Activated CD4-positive, alpha-beta memory T cell treated with anti-CD3 and anti-CD28 coated beads for 36 hours (primary cell): Measurements from ENCODE around the gene GABRG1. TPM values are rescaled to one million over a fixed set of nuclear protein-coding genes. Genes with fewer than 3 reads are reported as not detected.

Experiments used
- CTCF ChIA-PET: fragments of 350-600 bp; sonication (Branson Sonifier 250); formaldehyde crosslinking; loops from one replicate; lab custom pipeline; 2021; ENCODE audit warnings: antibody characterized with exemption, inconsistent platforms; lab: Charles Lee
- POLR2A ChIA-PET: fragments of 350-600 bp; sonication (Branson Sonifier 250); formaldehyde crosslinking; loops from one replicate; lab custom pipeline; 2021; ENCODE audit warnings: antibody characterized with exemption; lab: Charles Lee
- DNase-seq: peaks from one replicate; pipeline ENCODE4 v3.0.0-alpha.2; 2020
- H3K27ac Mint-ChIP-seq: one replicate; pipeline ENCODE4 v1.8.0; 2021; ENCODE audit warnings: mixed read lengths
- H3K27me3 Mint-ChIP-seq: one replicate; pipeline ENCODE4 v1.8.0; 2021; ENCODE audit warnings: mixed read lengths
- H3K36me3 Mint-ChIP-seq: one replicate; pipeline ENCODE4 v1.8.0; 2021; ENCODE audit warnings: mixed read lengths
- H3K4me1 Mint-ChIP-seq: one replicate; pipeline ENCODE4 v1.8.0; 2021; ENCODE audit warnings: low read depth, mixed read lengths
- H3K4me3 Mint-ChIP-seq: one replicate; pipeline ENCODE4 v1.8.0; 2021; ENCODE audit warnings: mild to moderate bottlenecking, mixed read lengths
- H3K9me3 Mint-ChIP-seq: one replicate; pipeline ENCODE4 v1.8.0; 2021; ENCODE audit warnings: mixed read lengths
- intact Hi-C: fragments of 100-400 bp; cut with micrococcal nuclease; formaldehyde crosslinking; loops from one replicate; pipeline ENCODE4 v1.15.1; 2023
- total RNA-seq, 2 experiments: library from RNA; stranded (reverse); gene quantifications; one replicate each; pipeline ENCODE4 v1.2.3, GENCODE V29; 2021

GABRG1 gene
- not detected for total RNA-seq

- no peak within 1 kb of the TSS for H3K27ac Mint-ChIP-seq
- intact Hi-C loops, result no loop called here
- no peak for DNase-seq
- POLR2A ChIA-PET, result no interaction called here
- H3K4me1 Mint-ChIP-seq, result no peaks in the 10 kb centered on the region
- no peak within 1 kb of the TSS for H3K4me3 Mint-ChIP-seq
- H3K36me3 Mint-ChIP-seq, result no peaks in the 10 kb centered on the region
- peaks cover 7% of the 10 kb centered on the region for H3K9me3 Mint-ChIP-seq
- CTCF ChIA-PET, result no interaction called here
- H3K27me3 Mint-ChIP-seq, result no peaks in the 10 kb centered on the region
These were observed at the start of gene GABRG1 for GRCh38 chr4:46123913-46124755. Gene GABRG1, minus strand, starts transcription at chr4:46124054. Its CDS starts 141 bp downstream, at chr4:46123913.

DNA sequence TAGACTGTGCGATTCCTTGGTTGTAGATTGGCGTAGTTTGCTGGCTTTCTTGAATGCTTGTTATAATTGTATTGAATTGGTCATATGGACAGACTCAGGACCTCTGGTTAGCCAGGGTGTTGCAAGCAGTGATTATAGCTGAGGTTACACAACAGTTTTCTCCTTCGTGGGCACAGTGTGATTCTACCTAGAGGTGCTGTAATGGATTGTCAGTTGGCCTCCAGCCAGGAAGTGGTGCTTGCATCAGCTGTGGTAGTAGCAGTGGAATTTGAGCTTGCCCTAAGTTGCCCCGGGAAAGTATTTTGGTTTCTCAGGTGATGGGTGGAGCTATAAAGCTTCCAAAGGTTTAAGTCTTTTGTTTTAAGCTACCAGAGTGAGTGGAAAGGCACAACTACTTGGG is 23.1 kb upstream of the GABRG1 start:
- ChIA-PET CTCF (no interaction called here), POLR2A (no interaction called here)
- no peak for DNase-seq
- H3K27ac Mint-ChIP-seq, result no peak overlapping the region
- H3K4me3 Mint-ChIP-seq, result no peak overlapping the region
- H3K4me1 Mint-ChIP-seq, result no peaks in the 10 kb centered on the region
- peaks cover 24% of the 10 kb centered on the region for H3K9me3 Mint-ChIP-seq
- no peaks in the 10 kb centered on the region for H3K36me3 Mint-ChIP-seq
- no peaks in the 10 kb centered on the region for H3K27me3 Mint-ChIP-seq
- intact Hi-C loops, result no loop called here

DNA sequence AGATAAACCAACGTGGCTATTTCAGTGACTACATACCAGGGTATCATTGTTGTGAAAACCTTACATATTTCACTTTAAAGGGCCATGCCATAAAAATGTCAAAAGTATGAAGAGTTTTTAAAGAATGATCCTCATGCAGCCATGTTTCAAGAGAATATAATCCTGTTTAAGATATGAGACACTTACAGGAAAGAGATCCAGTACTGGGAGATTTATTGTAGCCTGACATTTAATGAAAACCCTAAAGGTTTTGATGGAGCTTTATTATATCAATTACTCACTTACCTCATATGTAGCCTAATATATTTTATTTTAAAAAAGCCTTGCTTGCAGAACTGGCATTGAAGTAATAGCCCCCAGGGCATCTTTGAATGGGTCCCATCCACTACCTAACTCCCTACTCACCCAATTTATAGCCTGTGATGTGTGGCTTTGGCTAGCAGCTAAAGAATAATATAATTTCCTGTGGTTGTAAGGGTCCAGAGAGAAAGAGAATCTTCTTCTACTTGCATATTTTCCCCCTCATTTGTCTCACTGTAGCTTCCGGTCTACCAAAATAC is 7.7 kb upstream of the GABRG1 start:
- no peak for DNase-seq
- H3K27ac Mint-ChIP-seq, result no peak overlapping the region
- intact Hi-C loops, result no loop called here
- H3K9me3 Mint-ChIP-seq, result peaks cover 16% of the 10 kb centered on the region
- CTCF ChIA-PET, result no interaction called here
- H3K27me3 Mint-ChIP-seq, result no peaks in the 10 kb centered on the region
- POLR2A ChIA-PET, result no interaction called here
- H3K4me3 Mint-ChIP-seq, result no peak overlapping the region
- H3K4me1 Mint-ChIP-seq, result no peaks in the 10 kb centered on the region
- H3K36me3 Mint-ChIP-seq, result no peaks in the 10 kb centered on the region

DNA sequence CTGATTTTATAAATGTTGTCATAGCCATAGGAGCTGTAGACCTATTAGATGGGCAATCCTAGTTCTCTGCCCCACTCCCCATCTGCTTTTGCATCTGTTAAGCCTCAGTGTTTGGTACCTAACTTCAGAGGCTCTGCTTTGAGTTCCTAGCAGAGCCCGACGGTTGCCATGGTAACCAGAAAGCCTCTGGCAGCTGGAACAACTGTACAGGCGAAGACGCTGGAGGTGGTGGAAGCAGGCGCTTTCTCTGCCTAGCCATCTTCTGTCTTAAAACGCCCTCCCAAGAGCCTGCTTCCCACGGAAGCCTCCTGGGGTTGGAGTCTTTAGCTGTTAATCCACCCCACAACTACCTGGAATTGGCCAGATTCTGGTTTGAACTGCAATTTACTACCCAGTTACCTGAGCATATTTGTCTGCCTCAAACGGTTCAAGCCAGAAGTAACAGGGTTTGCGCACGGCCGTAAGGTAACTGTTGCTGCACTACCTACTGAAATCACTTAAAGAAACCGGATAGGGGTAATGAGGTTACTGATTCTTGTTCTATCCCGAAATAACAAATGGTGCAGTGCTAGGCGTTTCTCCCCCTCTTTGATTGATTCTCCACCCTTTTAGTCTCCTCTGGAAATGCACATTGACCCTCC is 1.0 kb upstream of the GABRG1 start:
- no peaks in the 10 kb centered on the region for H3K27me3 Mint-ChIP-seq
- peaks cover 7% of the 10 kb centered on the region for H3K9me3 Mint-ChIP-seq
- H3K36me3 Mint-ChIP-seq, result no peaks in the 10 kb centered on the region
- no peak overlapping the region for H3K4me3 Mint-ChIP-seq
- CTCF ChIA-PET, result no interaction called here
- no peak for DNase-seq
- no peaks in the 10 kb centered on the region for H3K4me1 Mint-ChIP-seq
- no peak overlapping the region for H3K27ac Mint-ChIP-seq
- intact Hi-C loops, result no loop called here
- POLR2A ChIA-PET, result no interaction called here

- Mint-ChIP-seq H3K27ac (no peak overlapping the region), H3K9me3 (peaks cover 13% of the 10 kb centered on the region), H3K27me3 (no peaks in the 10 kb centered on the region), H3K4me3 (no peak overlapping the region), H3K4me1 (no peaks in the 10 kb centered on the region), H3K36me3 (no peaks in the 10 kb centered on the region)
- CTCF ChIA-PET, result no interaction called here
- POLR2A ChIA-PET, result no interaction called here
- DNase-seq, result no peak
- intact Hi-C loops, result no loop called here
These were observed 42.2 kb downstream of the GABRG1 start for GRCh38 chr4:46081674-46082073.

DNA sequence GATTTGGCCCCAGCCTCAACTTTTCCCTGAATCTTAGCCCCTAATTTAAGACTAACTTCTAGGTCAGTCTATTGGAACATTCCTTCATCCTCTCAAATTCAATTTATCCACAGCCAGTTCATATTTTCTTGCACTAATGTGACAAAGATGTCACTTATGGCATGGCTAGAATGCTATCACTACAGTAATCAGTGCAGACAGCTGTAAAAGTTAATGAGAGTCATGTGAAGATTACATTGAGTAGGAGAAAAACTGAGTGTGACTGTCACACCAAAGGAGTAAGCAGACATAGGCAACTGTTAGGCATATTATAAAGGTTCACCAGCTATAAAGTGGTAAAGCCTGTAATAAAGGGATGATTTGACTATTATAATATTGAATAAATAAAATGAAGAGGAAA is 42.6 kb downstream of the GABRG1 start:
- Mint-ChIP-seq H3K4me1 (no peaks in the 10 kb centered on the region), H3K9me3 (peaks cover 13% of the 10 kb centered on the region), H3K36me3 (no peaks in the 10 kb centered on the region), H3K4me3 (no peak overlapping the region), H3K27ac (no peak overlapping the region), H3K27me3 (no peaks in the 10 kb centered on the region)
- intact Hi-C loops, result no loop called here
- no peak for DNase-seq
- CTCF ChIA-PET, result no interaction called here
- POLR2A ChIA-PET, result no interaction called here

- Mint-ChIP-seq H3K36me3 (no peaks in the 10 kb centered on the region), H3K27ac (no peak overlapping the region), H3K4me1 (no peaks in the 10 kb centered on the region), H3K27me3 (no peaks in the 10 kb centered on the region), H3K9me3 (peaks cover 5% of the 10 kb centered on the region), H3K4me3 (no peak overlapping the region)
- intact Hi-C loops, result no loop called here
- ChIA-PET CTCF (no interaction called here), POLR2A (no interaction called here)
- DNase-seq, result no peak
These were observed 50.1 kb downstream of the GABRG1 start for GRCh38 chr4:46073778-46074177.

DNA sequence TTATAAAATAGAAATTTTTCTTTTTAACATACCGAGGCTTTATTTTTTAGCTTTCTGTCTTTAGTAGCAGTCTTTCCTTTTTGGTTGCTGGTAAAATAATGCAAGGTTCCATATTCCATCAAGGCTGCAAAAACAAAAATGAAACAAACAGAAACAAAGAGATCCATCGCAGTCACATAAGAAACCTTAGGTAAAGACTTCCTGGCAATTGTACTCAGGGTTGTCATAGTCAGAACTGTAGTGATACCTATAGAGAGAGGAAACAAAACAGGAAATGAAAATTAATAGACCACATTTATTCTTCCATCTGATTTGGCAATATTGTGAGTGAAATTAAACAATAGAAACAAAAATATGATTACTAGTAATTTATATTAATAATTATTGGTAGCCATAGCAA is 72.5 kb downstream of the GABRG1 start:
- Mint-ChIP-seq H3K36me3 (no peaks in the 10 kb centered on the region), H3K4me3 (no peak overlapping the region), H3K9me3 (peaks cover 11% of the 10 kb centered on the region), H3K4me1 (no peaks in the 10 kb centered on the region), H3K27me3 (no peaks in the 10 kb centered on the region), H3K27ac (no peak overlapping the region)
- CTCF ChIA-PET, result no interaction called here
- POLR2A ChIA-PET, result no interaction called here
- no peak for DNase-seq
- intact Hi-C loops, result no loop called here

- DNase-seq, result no peak
- intact Hi-C loops, result no loop called here
- H3K9me3 Mint-ChIP-seq, result peaks cover 43% of the 10 kb centered on the region
- ChIA-PET POLR2A (no interaction called here), CTCF (interaction anchor here (0.7 kb wide), 1 partner anchor 157 kb away, joined by 3 read pairs; no protein-coding TSS in a partner anchor)
- H3K27ac Mint-ChIP-seq, result no peak overlapping the region
- H3K4me1 Mint-ChIP-seq, result no peaks in the 10 kb centered on the region
- no peaks in the 10 kb centered on the region for H3K36me3 Mint-ChIP-seq
- H3K4me3 Mint-ChIP-seq, result no peak overlapping the region
- H3K27me3 Mint-ChIP-seq, result no peaks in the 10 kb centered on the region
These were observed 91.8 kb downstream of the GABRG1 start for GRCh38 chr4:46032056-46032455.

DNA sequence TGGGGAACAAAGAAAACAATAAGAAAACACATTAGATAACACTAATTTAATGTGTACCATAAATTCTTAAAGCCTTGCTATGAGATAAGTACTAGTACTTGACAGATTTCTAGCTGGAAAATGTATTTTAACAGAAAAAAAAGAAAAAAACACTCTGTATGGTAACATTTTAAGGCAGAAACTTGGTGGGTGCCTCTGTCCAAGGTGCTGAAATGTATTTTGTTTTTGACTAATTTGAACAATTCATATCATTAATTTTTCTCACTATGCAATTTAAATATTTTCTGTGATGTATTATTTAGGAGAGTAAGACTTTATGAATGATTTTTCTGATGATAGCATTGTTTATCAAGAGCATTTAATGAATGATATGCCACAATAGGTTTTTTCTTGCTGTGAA is 107.5 kb downstream of the GABRG1 start:
- ChIA-PET CTCF (no interaction called here), POLR2A (no interaction called here)
- no peaks in the 10 kb centered on the region for H3K4me1 Mint-ChIP-seq
- H3K36me3 Mint-ChIP-seq, result no peaks in the 10 kb centered on the region
- H3K27ac Mint-ChIP-seq, result no peak overlapping the region
- intact Hi-C loops, result no loop called here
- peaks cover 6% of the 10 kb centered on the region for H3K9me3 Mint-ChIP-seq
- no peak for DNase-seq
- no peak overlapping the region for H3K4me3 Mint-ChIP-seq
- H3K27me3 Mint-ChIP-seq, result no peaks in the 10 kb centered on the region

GRCh38 chr4:45992728-45993127 is 131.1 kb downstream of the GABRG1 start:
- H3K27ac Mint-ChIP-seq, result no peak overlapping the region
- no peaks in the 10 kb centered on the region for H3K27me3 Mint-ChIP-seq
- no peaks in the 10 kb centered on the region for H3K36me3 Mint-ChIP-seq
- peaks cover 25% of the 10 kb centered on the region for H3K9me3 Mint-ChIP-seq
- POLR2A ChIA-PET, result no interaction called here
- CTCF ChIA-PET, result no interaction called here
- no peaks in the 10 kb centered on the region for H3K4me1 Mint-ChIP-seq
- intact Hi-C loops, result no loop called here
- no peak for DNase-seq
- no peak overlapping the region for H3K4me3 Mint-ChIP-seq

GRCh38 chr4:45989775-45990174 is 134.1 kb downstream of the GABRG1 start:
- no peak for DNase-seq
- POLR2A ChIA-PET, result no interaction called here
- Mint-ChIP-seq H3K27ac (no peak overlapping the region), H3K4me1 (no peaks in the 10 kb centered on the region), H3K9me3 (peaks cover 11% of the 10 kb centered on the region), H3K27me3 (no peaks in the 10 kb centered on the region), H3K36me3 (no peaks in the 10 kb centered on the region), H3K4me3 (no peak overlapping the region)
- intact Hi-C loops, result no loop called here
- CTCF ChIA-PET, result no interaction called here
